Prostate gland (tissue), 2 donors: ENCODE data around the gene LAMA3. TPM values are rescaled to one million over a fixed set of nuclear protein-coding genes. Genes with fewer than 3 reads are reported as not detected.

Source experiments
- DNase-seq: peaks from one replicate; pipeline ENCODE4 v3.0.0-alpha.2; 2019; ENCODE audit warnings: low spot score
- H3K27ac ChIP-seq, 2 donors: fragments of 200-600 bp; sonication (generic); 2 replicates each; pipeline ENCODE4 v1.5.1; 2017 to 2019
- H3K27me3 ChIP-seq: fragments of 200-600 bp; sonication (generic); replicated peaks from 2 replicates; pipeline ENCODE4 v1.5.1; 2019; ENCODE audit not compliant: insufficient read depth
- H3K36me3 ChIP-seq, 2 donors: fragments of 200-600 bp; sonication (generic); 1 replicate in 1 of 2; 2 replicates in 1 of 2; pipeline versions ENCODE4 v1.5.1 to v1.8.1; 2017 to 2019
- H3K4me1 ChIP-seq: fragments of 200-600 bp; sonication (generic); replicated peaks from 2 replicates; pipeline ENCODE4 v1.5.1; 2019
- H3K4me3 ChIP-seq, 2 donors: fragments of 200-600 bp; sonication (generic); 2 replicates each; pipeline ENCODE4 v1.5.1; 2017 to 2019
- H3K9me3 ChIP-seq: fragments of 200-600 bp; sonication (generic); 2 replicates; pipeline ENCODE4 v1.5.1; 2017
- POLR2A ChIP-seq: fragments of 450-650 bp; IDR thresholded peaks from one replicate; pipeline ENCODE4 v1.6.1; 2016; ENCODE audit warnings: antibody characterized with exemption, mild to moderate bottlenecking
- POLR2AphosphoS5 ChIP-seq: sonication (generic); formaldehyde crosslinking; IDR thresholded peaks from one replicate; pipeline ENCODE4 v1.6.1; 2017; ENCODE audit warnings: antibody characterized with exemption
- WGBS: methylation state at CpG from one replicate; pipeline ENCODE4 v1.1.5; 2018; 5-methylcytosine and 5-hydroxymethylcytosine counted together
- intact Hi-C: fragments of 100-400 bp; cut with DNase I; formaldehyde crosslinking; loops from one replicate; pipeline ENCODE4 v1.14.2; 2022
- total RNA-seq, 2 donors: library from RNA; depleted of rRNA; stranded (reverse); fragments of >200 nt; gene quantifications; one replicate each; pipeline ENCODE4 v1.1.0, GENCODE V29; 2016
- TF ChIP-seq, protein P1 (sequence below), 4 experiments: fragments of 200-600 bp in 2 of 4; fragments of 450-650 bp in 2 of 4; sonication (generic) in 2 of 4; IDR thresholded peaks; 1 replicate in 3 of 4; 2 replicates in 1 of 4; pipeline ENCODE4 v1.5.1; 2016 to 2019; ENCODE audit warnings: antibody characterized with exemption in 4 of 4, mild to moderate bottlenecking in 2 of 4, moderate library complexity in 2 of 4

Gene LAMA3
- total RNA-seq, 2 donors from 2014 or later: 31.3 to 35.9 TPM

DNA sequence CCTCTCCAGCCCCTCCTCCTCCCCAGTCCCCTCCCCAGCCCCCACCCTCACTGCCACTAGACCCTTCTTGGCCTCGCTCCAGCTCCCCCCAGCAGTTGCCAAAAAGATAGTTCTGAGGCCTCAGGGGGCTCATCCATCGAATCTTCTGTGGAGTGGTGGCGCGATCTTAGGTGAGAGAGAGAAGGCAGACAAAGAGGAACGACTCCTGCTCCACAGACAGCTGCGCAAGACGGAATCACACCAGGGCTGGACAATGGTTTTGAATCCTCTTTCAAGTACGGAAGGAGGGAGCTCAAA is 68.1 kb downstream of the LAMA3 start:
- WGBS: 80% methylated on average over 8 of the region's 8 CpGs
- Histone ChIP-seq H3K4me3 (no peak overlapping the region), H3K9me3 (no peaks in the 10 kb centered on the region), H3K27me3 (no peaks in the 10 kb centered on the region), H3K27ac (no peak overlapping the region), H3K4me1 (no peaks in the 10 kb centered on the region), H3K36me3 (no peaks in the 10 kb centered on the region)
- no peak for DNase-seq
- intact Hi-C loops: no loop called here
- TF ChIP-seq POLR2AphosphoS5 (no peak), POLR2A (no peak)
- TF ChIP-seq, protein P1, sequence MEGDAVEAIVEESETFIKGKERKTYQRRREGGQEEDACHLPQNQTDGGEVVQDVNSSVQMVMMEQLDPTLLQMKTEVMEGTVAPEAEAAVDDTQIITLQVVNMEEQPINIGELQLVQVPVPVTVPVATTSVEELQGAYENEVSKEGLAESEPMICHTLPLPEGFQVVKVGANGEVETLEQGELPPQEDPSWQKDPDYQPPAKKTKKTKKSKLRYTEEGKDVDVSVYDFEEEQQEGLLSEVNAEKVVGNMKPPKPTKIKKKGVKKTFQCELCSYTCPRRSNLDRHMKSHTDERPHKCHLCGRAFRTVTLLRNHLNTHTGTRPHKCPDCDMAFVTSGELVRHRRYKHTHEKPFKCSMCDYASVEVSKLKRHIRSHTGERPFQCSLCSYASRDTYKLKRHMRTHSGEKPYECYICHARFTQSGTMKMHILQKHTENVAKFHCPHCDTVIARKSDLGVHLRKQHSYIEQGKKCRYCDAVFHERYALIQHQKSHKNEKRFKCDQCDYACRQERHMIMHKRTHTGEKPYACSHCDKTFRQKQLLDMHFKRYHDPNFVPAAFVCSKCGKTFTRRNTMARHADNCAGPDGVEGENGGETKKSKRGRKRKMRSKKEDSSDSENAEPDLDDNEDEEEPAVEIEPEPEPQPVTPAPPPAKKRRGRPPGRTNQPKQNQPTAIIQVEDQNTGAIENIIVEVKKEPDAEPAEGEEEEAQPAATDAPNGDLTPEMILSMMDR (IDR thresholded peaks at IDR 0.05): no peak

DNA sequence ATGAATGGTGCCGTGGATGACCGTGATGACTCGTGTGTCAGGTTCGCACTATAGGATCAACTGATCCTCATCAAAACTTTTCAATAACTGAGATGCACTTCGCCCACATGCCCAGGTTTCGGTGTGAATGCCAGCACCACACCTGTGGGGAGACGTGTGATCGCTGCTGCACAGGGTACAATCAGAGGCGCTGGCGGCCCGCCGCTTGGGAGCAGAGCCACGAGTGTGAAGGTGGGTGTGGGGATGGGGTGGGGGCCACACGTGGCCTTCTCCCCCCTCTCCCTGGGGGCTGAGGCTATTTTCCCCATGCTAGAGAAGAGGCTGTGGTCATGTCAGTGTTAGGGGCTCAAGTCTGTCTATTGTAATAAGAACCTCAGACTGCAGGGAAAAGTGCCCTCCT is 69.0 kb downstream of the LAMA3 start:
- 89% methylated on average over 14 of the region's 14 CpGs for WGBS
- Histone ChIP-seq H3K9me3 (no peaks in the 10 kb centered on the region), H3K36me3 (no peaks in the 10 kb centered on the region), H3K4me3 (no peak overlapping the region), H3K27me3 (no peaks in the 10 kb centered on the region), H3K4me1 (no peaks in the 10 kb centered on the region), H3K27ac (no peak overlapping the region)
- TF ChIP-seq, protein P1 (IDR thresholded peaks at IDR 0.05): no peak
- intact Hi-C loops: no loop called here
- DNase-seq: no peak

DNA sequence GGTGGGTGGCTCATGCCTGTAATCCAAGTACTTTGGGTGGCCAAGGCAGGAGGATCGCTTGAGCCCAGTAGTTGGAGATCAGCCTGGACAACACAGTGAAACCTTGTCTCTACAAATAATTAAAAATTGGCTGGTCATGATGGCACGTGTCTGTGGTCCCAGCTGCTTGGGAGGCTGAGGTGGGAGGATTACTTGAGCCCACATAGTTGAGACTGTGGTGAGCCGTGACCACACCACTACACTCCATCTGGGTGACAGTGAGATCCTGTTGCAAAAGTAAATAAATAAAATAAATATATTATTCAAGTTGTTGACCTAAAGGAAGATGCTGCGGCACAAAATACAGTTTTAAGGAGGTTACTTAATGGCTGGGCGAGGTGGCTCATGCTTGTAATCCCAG is 72.7 kb downstream of the LAMA3 start:
- H3K36me3 ChIP-seq: no peaks in the 10 kb centered on the region
- no peak for TF ChIP-seq POLR2A
- TF ChIP-seq, protein P1 (IDR thresholded peaks at IDR 0.05): no peak
- no peak for TF ChIP-seq POLR2AphosphoS5
- H3K9me3 ChIP-seq: no peaks in the 10 kb centered on the region
- H3K4me1 ChIP-seq: no peaks in the 10 kb centered on the region
- no peak overlapping the region for H3K4me3 ChIP-seq
- intact Hi-C loops: no loop called here
- H3K27ac ChIP-seq: no peak overlapping the region
- WGBS: 86% methylated on average over 5 of the region's 5 CpGs
- no peak for DNase-seq
- H3K27me3 ChIP-seq: no peaks in the 10 kb centered on the region

DNA sequence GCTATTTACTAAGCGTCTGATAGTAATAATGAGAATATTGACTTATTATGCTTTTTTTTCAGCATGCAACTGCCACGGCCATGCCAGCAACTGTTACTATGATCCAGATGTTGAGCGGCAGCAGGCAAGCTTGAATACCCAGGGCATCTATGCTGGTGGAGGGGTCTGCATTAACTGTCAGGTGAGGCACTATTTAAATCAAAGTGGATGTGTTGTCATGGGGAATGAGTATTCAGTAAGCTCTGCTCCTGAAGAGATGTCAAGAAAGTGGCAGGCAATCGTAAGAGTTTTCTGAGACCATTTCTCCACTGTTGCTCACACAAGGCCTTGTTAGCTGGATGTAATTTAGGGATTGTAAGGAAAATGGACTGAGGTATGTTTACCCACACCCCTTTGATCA is 74.1 kb downstream of the LAMA3 start:
- Histone ChIP-seq H3K4me3 (no peak overlapping the region), H3K36me3 (no peaks in the 10 kb centered on the region), H3K27me3 (no peaks in the 10 kb centered on the region), H3K4me1 (no peaks in the 10 kb centered on the region), H3K27ac (no peak overlapping the region), H3K9me3 (no peaks in the 10 kb centered on the region)
- TF ChIP-seq POLR2AphosphoS5 (no peak), POLR2A (no peak)
- TF ChIP-seq, protein P1 (IDR thresholded peaks at IDR 0.05): no peak
- DNase-seq: no peak
- 94% methylated on average over 4 of the region's 4 CpGs for WGBS
- intact Hi-C loops: no loop called here

DNA sequence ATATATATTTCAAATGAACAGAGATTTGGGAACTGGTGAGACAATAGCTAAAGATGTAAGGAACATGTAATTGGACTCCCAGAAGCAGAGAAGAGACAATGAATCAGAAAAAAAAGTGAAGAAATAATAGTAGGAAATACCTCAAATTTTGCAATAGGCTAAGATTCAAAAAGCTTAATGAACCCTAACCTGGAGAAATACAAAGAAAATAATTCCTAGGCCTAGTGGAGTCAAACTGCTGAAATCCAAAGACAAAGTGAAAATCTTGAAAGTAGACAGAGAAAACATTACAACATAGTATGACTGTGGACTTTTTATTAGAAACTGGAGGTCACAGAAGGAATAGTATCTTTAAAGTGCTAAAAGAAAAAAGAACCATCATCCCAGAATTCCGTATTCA is 76.7 kb downstream of the LAMA3 start:
- H3K36me3 ChIP-seq: no peaks in the 10 kb centered on the region
- intact Hi-C loops: no loop called here

More for the DNA sequence above, 76.7 kb downstream of the LAMA3 start:
- DNase-seq: no peak
- TF ChIP-seq POLR2AphosphoS5: no peak
- no peak for TF ChIP-seq POLR2A
- TF ChIP-seq, protein P1 (IDR thresholded peaks at IDR 0.05): no peak
- H3K27ac ChIP-seq: no peak overlapping the region
- H3K27me3 ChIP-seq: no peaks in the 10 kb centered on the region
- 95% methylated on average over 1 of the region's 1 CpG for WGBS
- no peak overlapping the region for H3K4me3 ChIP-seq
- H3K4me1 ChIP-seq: no peaks in the 10 kb centered on the region
- H3K9me3 ChIP-seq: no peaks in the 10 kb centered on the region
